AG09319 (cell line): ENCODE results near the gene RNFT2.

Experiments
- DNase-seq: peaks from one replicate; pipeline ENCODE4 v3.0.0-alpha.2; 2010; ENCODE audit warnings: low read depth; ENCODE audit errors: extremely low read depth
- CTCF ChIP-seq: IDR thresholded peaks from 2 replicates; pipeline ENCODE4 v1.5.1; 2011; ENCODE audit warnings: low read depth, mild to moderate bottlenecking, inconsistent platforms, low read length, moderate library complexity

RNFT2 gene

DNA sequence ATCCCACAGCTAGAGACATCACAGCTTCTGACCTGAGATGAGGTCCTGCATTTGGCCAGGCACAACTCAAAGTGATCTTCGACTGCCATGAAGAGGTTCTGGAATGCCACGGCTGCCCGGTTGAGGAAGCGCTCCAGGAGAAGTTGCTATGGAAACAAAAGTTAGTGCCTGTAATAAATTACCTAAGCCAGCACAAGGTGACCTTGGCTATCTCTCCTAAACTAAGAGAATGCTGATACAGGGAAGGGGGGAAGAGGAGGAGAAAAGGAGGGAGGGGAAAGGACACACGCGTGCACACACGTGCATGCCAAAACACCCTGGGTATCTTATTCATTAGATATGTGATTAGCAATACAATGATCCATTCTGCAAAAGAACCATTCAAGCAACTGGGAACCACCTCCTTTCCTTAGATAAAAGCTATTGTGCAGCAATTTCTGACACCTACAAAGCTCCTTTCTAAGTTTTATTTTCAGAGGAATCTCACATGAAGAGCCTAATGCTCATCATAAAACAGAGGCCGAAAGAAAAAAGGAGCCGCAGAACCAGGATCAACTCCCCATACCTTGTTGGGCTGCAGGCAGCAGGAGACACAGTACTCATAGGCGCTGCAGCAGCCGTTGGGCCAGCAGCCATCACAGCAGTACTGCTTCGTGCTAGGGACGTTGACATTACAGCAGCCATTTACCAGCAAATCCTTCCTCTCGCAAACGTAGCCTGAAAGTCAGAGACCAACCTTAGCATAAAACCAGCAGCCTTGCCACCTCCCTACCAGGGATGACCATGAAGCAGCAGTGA is 18.2 kb upstream of the RNFT2 start:
- TF ChIP-seq CTCF = no peak
- DNase-seq = no peak

DNA sequence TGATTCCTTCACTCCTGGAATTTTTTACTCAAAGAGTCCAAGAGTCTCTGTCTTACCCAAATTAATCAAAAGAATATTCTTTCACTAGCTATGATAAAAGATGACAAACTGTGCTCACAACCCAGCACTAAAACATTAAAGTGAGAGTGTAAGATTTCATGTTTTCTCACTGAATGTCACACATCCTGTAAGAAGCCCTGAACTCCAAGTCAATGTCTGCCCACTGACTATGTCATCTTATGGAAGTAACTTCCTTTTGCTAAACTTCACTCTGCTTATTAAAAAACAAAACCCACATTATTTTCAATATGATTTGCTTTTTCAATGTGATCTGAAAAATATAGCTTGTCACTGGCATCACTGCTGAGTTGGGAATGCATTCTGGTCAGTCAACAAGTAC is 15.9 kb upstream of the RNFT2 start:
- no peak for TF ChIP-seq CTCF
- DNase-seq = no peak

DNA sequence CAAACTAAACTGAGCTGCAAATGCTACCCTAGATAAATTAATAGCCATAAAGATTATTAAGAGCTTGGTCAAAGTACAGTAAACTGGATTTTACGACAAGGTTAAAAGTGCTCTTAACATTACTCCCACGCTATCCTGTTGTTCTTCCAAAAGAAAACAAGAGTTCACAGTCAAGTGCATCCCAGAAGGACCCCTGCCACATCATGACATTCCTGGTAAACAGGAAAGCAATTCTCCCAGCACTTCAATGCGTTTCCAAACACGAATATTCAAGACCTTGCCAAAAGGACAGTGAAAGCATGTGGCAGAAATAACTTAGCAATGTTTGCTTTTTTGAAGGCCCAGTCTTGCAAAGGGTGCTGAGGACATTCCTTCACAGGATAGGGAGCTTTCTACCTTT is 11.4 kb upstream of the RNFT2 start:
- TF ChIP-seq CTCF = no peak
- DNase-seq = no peak

- TF ChIP-seq CTCF = no peak
- no peak for DNase-seq
Observed at GRCh38 chr12:116727261-116727660, 10.9 kb upstream of the RNFT2 start.

DNA sequence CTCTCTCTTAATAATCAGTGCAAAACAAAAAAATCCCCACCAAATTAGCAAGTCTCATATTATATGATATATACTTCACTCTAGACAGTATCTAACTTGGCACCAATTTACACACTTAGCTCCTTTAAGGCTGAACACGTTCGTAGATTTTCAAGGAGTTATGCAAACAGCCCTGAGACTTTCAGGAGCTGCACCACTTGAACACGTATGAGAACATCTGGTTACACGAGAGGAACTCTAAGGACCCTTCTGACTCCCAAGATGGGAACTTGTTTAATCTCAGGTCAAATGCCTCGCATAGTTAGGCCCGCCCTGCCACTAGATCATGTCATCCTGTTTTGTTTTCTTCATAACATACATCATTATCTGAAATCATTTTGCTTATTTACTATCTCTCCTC is 10.2 kb upstream of the RNFT2 start:
- DNase-seq = no peak
- TF ChIP-seq CTCF = no peak

DNA sequence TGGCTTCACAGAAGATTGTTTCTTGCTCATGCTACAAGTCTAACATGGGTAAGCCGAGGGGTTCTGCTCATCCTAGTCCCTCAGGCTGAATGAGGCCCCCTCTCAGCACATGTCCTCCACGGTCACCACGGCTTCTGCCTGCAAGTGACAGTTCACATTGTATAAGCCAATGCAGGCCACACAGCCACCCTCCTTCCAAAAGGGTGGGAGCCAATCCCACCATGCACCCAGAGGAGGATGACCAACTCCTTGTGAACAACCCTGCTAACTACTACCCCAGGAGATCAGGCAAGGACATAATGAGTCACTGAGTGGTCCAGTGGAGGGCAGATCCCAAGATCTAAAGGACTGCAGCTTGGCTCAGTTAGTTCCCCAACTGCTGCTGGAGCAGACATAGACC is 6.3 kb upstream of the RNFT2 start:
- no peak for DNase-seq
- TF ChIP-seq CTCF = no peak

- TF ChIP-seq CTCF = no peak
- DNase-seq = no peak
Observed at GRCh38 chr12:116734156-116734768, 3.9 kb upstream of the RNFT2 start.
